Measurements from ENCODE around the gene PTPRF. TPM values are rescaled to one million over a fixed set of nuclear protein-coding genes. Genes with fewer than 3 reads are reported as not detected.

The PTPRF gene
- total RNA-seq, 2 donors from 2014 or later: 0.52 to 5.9 TPM

DNA sequence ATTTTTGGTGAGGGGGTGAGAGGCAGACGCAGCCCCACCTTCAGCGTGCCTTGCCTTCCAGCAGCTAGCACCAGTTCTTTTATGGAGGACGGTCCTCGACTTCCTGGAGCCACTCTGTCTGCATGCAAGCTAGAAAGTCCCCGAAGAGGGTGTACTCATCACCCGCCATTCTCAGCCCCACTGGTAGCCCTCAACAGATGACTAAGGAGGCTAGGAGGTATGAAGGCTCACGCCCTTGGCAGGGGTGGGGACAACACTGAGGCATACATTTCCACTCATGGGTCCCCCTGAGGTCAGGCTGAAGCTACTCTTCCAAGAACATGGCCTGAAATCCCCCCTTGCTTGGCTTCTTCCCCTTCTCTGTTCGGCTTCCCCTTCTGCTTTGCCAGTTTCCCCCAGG, 8.9 kb upstream of the PTPRF start:
- DNase-seq: no peak
- no peak overlapping the region for H3K4me3 Mint-ChIP-seq
- peaks cover 81% of the 10 kb centered on the region for H3K27me3 Mint-ChIP-seq
- peaks cover 4% of the 10 kb centered on the region for H3K4me1 Mint-ChIP-seq
- no peak for ATAC-seq
- peaks cover 9% of the 10 kb centered on the region for H3K36me3 Mint-ChIP-seq (ENCODE audit: low read depth)
- H3K9me3 ChIP-seq (ENCODE audit: control insufficient read depth, low read length, poor library complexity, severe bottlenecking): no peaks in the 10 kb centered on the region
- no peak overlapping the region for H3K27ac Mint-ChIP-seq

GRCh38 chr1:43522431-43522775, 8.3 kb upstream of the PTPRF start:
- Mint-ChIP-seq H3K4me1 (peaks cover 4% of the 10 kb centered on the region), H3K27me3 (peaks cover 82% of the 10 kb centered on the region)

GRCh38 chr1:43522776-43523480, 7.8 kb upstream of the PTPRF start:
- peaks cover 4% of the 10 kb centered on the region for H3K4me1 Mint-ChIP-seq
- no peaks in the 10 kb centered on the region for H3K9me3 ChIP-seq (ENCODE audit: control insufficient read depth, low read length, poor library complexity, severe bottlenecking)
- H3K27ac Mint-ChIP-seq: no peak overlapping the region
- no peak for DNase-seq
- ATAC-seq: no peak
- H3K4me3 Mint-ChIP-seq: no peak overlapping the region
- H3K27me3 Mint-ChIP-seq: peaks cover 87% of the 10 kb centered on the region
- H3K36me3 Mint-ChIP-seq (ENCODE audit: low read depth): peaks cover 7% of the 10 kb centered on the region

More at GRCh38 chr1:43522431-43522775, 8.3 kb upstream of the PTPRF start:
- H3K27ac Mint-ChIP-seq: no peak overlapping the region
- no peak for ATAC-seq
- no peak overlapping the region for H3K4me3 Mint-ChIP-seq
- no peaks in the 10 kb centered on the region for H3K9me3 ChIP-seq (ENCODE audit: control insufficient read depth, low read length, poor library complexity, severe bottlenecking)
- H3K36me3 Mint-ChIP-seq (ENCODE audit: low read depth): peaks cover 7% of the 10 kb centered on the region
- no peak for DNase-seq

GRCh38 chr1:43524804-43525203, 5.9 kb upstream of the PTPRF start:
- Mint-ChIP-seq H3K4me3 (no peak overlapping the region), H3K36me3 (ENCODE audit: low read depth) (peaks cover 6% of the 10 kb centered on the region), H3K27me3 (peaks cover 88% of the 10 kb centered on the region), H3K4me1 (peaks cover 14% of the 10 kb centered on the region), H3K27ac (peak overlapping the region; percentile 77)
- DNase-seq (no peak), ATAC-seq (no peak)
- no peaks in the 10 kb centered on the region for H3K9me3 ChIP-seq (ENCODE audit: control insufficient read depth, low read length, poor library complexity, severe bottlenecking)

- H3K27me3 Mint-ChIP-seq: peaks cover 86% of the 10 kb centered on the region
Measured at GRCh38 chr1:43526002-43526401, 4.7 kb upstream of the PTPRF start.

DNA sequence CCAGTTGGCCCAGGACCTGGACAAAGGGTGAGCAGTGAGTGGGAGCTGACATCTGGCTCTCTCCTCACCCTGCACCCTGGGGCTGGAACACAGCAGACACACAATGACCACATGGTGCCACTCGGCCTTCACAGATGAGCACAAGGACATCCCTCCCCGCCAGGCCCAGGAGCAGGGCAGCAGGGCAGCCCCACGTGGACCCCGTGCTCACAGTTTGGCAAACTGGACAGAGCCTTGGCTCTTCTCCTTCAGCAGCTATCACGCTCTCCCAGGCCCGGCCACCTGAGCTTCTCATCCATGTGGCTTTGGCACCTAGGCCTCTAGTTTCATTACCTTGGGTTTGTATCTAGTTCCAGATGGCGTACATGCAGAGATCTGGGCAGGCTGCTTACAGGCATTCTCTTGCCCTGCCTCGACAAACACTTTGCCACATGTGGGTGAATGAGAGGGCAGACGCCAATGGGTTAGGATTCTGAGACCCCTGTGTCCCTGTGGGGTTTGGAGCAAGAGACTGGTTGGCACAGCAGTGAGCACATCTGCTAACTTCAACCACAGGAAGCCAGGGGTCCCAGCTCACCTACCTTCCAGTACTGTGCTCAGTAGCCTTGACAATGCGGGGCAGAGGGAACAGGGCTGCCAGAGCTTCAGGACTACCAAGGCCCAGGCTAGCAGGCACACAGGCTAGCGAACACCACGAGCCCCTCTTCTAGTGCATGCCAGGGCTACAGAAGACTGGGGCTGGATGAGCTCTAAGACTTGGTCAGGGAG, 3.4 kb upstream of the PTPRF start:
- DNase-seq (no peak), ATAC-seq (no peak)
- no peak overlapping the region for H3K4me3 Mint-ChIP-seq
- H3K27me3 Mint-ChIP-seq: peaks cover 82% of the 10 kb centered on the region
- no peaks in the 10 kb centered on the region for H3K9me3 ChIP-seq (ENCODE audit: control insufficient read depth, low read length, poor library complexity, severe bottlenecking)
- H3K36me3 Mint-ChIP-seq (ENCODE audit: low read depth): peaks cover 13% of the 10 kb centered on the region
- no peak overlapping the region for H3K27ac Mint-ChIP-seq
- H3K4me1 Mint-ChIP-seq: peaks cover 27% of the 10 kb centered on the region

More at GRCh38 chr1:43526002-43526401, 4.7 kb upstream of the PTPRF start:
- DNase-seq (no peak), ATAC-seq (no peak)
- H3K36me3 Mint-ChIP-seq (ENCODE audit: low read depth): peaks cover 9% of the 10 kb centered on the region
- no peak overlapping the region for H3K4me3 Mint-ChIP-seq
- H3K4me1 Mint-ChIP-seq: peaks cover 22% of the 10 kb centered on the region
- H3K27ac Mint-ChIP-seq: no peak overlapping the region
- no peaks in the 10 kb centered on the region for H3K9me3 ChIP-seq (ENCODE audit: control insufficient read depth, low read length, poor library complexity, severe bottlenecking)

- H3K27ac Mint-ChIP-seq: peak overlapping the region; percentile 53
- peak; percentile 60 to 75 (median 65) for DNase-seq
- H3K4me3 Mint-ChIP-seq: peak overlapping the region; percentile 60
Measured at GRCh38 chr1:43529206-43529731, 1.4 kb upstream of the PTPRF start.

DNA sequence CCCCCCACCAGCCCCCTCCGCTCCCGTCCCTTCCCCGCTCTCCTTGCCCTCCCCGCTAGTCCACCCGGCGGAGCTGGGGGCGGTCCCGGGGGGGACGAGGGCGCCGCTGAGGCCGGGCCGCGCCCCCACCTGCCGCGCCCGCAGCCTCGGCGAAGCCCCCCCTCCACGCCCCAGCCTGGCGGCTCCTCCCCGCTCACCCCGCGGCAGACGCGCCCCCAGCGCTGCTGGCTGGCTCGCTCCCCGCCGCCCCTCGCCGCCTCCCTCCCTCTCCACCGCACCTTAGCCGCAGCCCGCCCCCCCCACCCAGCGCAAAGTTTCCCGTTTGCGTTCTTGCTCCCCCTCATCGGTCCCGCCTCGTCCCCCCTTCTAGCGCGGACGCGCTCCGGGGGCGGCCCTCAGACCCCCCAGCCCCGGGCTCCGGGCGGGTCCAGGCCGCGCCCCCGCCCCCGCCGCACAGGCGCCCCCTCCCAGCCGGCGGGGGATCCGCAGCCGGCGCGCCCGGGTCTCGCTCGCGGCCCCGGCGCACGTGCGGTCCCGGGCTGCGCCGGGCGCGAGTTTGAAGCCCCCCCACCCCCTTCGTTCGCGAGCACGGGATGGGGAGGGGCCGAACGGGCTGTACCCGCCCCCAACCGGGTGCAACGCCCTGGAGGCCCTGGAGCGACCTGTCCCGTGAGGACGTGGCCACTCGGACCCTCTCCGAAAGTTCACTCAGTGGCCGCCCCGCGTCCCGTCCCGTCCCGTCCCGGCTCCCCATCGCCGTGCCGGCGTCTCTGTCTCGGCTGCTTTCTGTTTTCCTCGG, 623 bp downstream of the PTPRF start:
- no peaks in the 10 kb centered on the region for H3K9me3 ChIP-seq (ENCODE audit: control insufficient read depth, low read length, poor library complexity, severe bottlenecking)
- peak; percentile 44 for ATAC-seq
- DNase-seq: peak in 1 of 3 donors; percentile 18
- peak overlapping the region; percentile 14 for H3K27ac Mint-ChIP-seq
- H3K4me3 Mint-ChIP-seq: peak overlapping the region; percentile 99
- H3K4me1 Mint-ChIP-seq: peaks cover 30% of the 10 kb centered on the region
- peaks cover 70% of the 10 kb centered on the region for H3K27me3 Mint-ChIP-seq
- H3K36me3 Mint-ChIP-seq (ENCODE audit: low read depth): peaks cover 12% of the 10 kb centered on the region

More at GRCh38 chr1:43529206-43529731, 1.4 kb upstream of the PTPRF start:
- peaks cover 84% of the 10 kb centered on the region for H3K27me3 Mint-ChIP-seq
- peaks cover 12% of the 10 kb centered on the region for H3K36me3 Mint-ChIP-seq (ENCODE audit: low read depth)
- no peaks in the 10 kb centered on the region for H3K9me3 ChIP-seq (ENCODE audit: control insufficient read depth, low read length, poor library complexity, severe bottlenecking)
- H3K4me1 Mint-ChIP-seq: peaks cover 34% of the 10 kb centered on the region
- peak; percentile 81 for ATAC-seq

DNA sequence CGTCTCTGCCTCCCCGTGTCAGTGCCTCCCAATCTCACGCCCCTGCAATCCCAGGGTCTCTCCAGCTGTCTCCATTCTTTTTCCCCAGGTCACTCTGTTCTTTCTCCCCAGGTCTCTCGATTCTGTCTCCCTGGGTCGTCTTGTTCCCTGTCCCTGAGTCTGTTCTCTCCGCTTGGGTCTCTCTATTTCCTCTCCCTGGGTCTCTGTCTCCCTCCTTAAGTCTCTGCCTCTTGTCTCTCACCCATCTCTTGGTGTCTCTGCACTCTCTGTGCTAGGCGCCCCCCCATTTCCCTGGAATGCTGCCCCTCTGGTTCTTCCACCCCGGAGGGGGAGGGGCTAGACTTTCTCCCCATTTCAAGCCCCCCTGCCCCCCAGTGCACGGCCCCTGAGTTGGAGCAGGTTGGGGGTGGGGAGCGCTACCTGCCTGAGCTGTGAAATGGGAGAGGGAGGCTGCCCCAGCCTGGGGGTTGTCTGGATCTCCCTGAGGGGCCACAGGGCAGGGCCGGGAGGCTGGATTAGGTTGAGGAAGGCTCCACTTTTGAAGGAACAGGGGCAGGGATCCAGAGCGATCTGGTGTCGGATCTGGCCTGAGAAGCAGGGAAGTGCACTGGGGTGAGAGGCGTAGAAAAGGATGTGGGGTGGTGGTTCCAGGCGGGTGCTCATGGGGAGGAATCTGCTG, 1.4 kb downstream of the PTPRF start:
- peaks cover 67% of the 10 kb centered on the region for H3K27me3 Mint-ChIP-seq
- H3K9me3 ChIP-seq (ENCODE audit: control insufficient read depth, low read length, poor library complexity, severe bottlenecking): no peaks in the 10 kb centered on the region
- peaks cover 30% of the 10 kb centered on the region for H3K4me1 Mint-ChIP-seq
- ATAC-seq (no peak), DNase-seq (no peak)
- peak overlapping the region; percentile 14 for H3K27ac Mint-ChIP-seq
- H3K36me3 Mint-ChIP-seq (ENCODE audit: low read depth): peaks cover 12% of the 10 kb centered on the region
- peak overlapping the region; percentile 99 for H3K4me3 Mint-ChIP-seq

GRCh38 chr1:43532716-43533115, 2.0 kb downstream of the PTPRF start:
- H3K4me3 Mint-ChIP-seq: peak overlapping the region; percentile 99
- H3K9me3 ChIP-seq (ENCODE audit: control insufficient read depth, low read length, poor library complexity, severe bottlenecking): no peaks in the 10 kb centered on the region
- peak overlapping the region; percentile 75 for H3K27ac Mint-ChIP-seq
- peaks cover 12% of the 10 kb centered on the region for H3K36me3 Mint-ChIP-seq (ENCODE audit: low read depth)
- H3K4me1 Mint-ChIP-seq: peaks cover 33% of the 10 kb centered on the region
- ATAC-seq (no peak), DNase-seq (no peak)
- peaks cover 67% of the 10 kb centered on the region for H3K27me3 Mint-ChIP-seq

DNA sequence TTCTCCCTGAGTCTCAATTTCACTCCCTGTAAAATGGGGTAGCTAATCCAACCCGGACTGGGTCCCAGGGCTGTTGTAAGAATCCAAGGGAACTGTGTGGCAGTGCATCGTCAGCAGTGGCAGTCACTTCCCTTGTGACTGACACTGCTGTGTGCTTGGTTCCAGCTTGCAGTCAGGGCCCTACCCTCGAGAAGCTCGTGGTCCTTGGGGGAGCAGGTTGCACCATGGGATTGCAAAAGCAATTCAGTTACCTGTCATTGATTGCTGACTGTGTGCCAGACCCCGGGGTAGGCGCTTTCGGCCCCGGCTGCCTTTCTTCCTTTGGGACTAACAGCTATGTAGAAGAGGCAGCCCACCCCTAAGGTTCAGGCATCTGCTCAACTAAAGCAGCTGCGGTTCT, 2.9 kb downstream of the PTPRF start:
- Mint-ChIP-seq H3K4me1 (peaks cover 37% of the 10 kb centered on the region), H3K36me3 (ENCODE audit: low read depth) (peaks cover 12% of the 10 kb centered on the region), H3K27me3 (peaks cover 66% of the 10 kb centered on the region), H3K27ac (no peak overlapping the region), H3K4me3 (no peak overlapping the region)
- DNase-seq: no peak
- ATAC-seq: no peak
- no peaks in the 10 kb centered on the region for H3K9me3 ChIP-seq (ENCODE audit: control insufficient read depth, low read length, poor library complexity, severe bottlenecking)

DNA sequence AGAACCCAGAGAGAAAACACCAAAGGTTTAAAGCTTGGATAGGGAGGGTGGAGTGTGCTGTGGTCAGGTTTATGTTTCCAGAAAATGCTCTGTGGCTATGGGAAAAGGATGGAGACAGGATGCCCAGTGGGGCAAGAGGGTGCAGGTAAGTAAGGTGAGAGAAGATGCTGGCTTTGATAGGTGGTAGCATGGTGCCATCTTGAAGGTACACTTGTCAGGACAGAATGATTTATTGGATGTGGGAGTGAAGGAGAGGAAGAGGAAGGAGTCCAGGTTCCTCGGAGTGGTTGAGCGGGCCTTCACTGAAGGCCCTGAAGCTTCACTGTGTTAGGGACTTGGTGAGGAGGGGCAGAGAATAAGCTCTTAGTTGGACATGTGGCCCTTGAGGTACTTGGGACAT, 3.6 kb downstream of the PTPRF start:
- Mint-ChIP-seq H3K4me3 (no peak overlapping the region), H3K4me1 (peaks cover 35% of the 10 kb centered on the region), H3K27me3 (peaks cover 65% of the 10 kb centered on the region), H3K27ac (no peak overlapping the region), H3K36me3 (ENCODE audit: low read depth) (peaks cover 12% of the 10 kb centered on the region)
- no peak for DNase-seq
- H3K9me3 ChIP-seq (ENCODE audit: control insufficient read depth, low read length, poor library complexity, severe bottlenecking): no peaks in the 10 kb centered on the region
- ATAC-seq: no peak

Measured in T-helper 17 cell (primary cell).